Measurements from ENCODE around the gene INHBC.

DNA sequence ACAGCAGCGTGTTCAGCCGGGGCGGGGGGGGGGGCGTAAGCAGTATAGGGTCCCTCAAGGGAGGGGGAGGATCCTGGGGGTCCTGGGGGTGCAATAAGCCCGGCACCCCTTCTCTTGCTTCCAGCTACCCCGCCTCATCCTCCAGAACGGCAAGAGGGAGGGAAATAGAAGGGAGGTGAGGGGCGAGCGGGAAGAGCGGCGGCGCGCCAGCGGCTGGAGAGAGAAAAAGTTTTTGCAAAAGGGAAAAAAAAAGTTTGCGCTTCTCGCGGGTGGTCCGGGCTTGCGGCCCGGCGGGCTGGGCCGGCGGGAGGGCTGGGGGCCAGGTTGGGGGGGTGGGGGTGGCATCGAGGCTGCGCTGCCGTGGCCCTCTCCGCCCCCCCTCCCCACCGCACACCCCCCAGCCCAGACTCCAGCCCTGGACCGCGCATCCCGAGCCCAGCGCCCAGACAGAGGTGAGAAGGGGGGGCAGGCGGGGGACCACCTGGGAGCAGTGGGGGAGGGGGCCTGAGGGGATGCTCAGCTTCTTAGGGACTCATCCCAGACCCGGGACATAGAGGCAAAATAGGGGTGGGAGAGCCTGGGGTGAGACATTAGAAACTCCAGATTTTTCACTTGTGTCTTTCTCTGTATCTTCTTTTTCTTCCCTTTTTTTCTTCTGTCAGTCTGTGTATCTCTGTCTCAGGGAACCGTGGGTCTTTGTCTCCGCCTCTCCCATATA, 25.3 kb downstream of the INHBC start, which contains the start of gene GLI1:
- TF ChIP-seq, protein P1, sequence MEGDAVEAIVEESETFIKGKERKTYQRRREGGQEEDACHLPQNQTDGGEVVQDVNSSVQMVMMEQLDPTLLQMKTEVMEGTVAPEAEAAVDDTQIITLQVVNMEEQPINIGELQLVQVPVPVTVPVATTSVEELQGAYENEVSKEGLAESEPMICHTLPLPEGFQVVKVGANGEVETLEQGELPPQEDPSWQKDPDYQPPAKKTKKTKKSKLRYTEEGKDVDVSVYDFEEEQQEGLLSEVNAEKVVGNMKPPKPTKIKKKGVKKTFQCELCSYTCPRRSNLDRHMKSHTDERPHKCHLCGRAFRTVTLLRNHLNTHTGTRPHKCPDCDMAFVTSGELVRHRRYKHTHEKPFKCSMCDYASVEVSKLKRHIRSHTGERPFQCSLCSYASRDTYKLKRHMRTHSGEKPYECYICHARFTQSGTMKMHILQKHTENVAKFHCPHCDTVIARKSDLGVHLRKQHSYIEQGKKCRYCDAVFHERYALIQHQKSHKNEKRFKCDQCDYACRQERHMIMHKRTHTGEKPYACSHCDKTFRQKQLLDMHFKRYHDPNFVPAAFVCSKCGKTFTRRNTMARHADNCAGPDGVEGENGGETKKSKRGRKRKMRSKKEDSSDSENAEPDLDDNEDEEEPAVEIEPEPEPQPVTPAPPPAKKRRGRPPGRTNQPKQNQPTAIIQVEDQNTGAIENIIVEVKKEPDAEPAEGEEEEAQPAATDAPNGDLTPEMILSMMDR (conservative IDR thresholded peaks at IDR 0.05), result no peak
- no peak for TF ChIP-seq EZH2 (IDR thresholded peaks at IDR 0.05; ENCODE audit: low read depth)
